HepG2 (cell line): Measurements from ENCODE around the gene ZP2. TPM values are rescaled to one million over a fixed set of nuclear protein-coding genes. Genes with fewer than 3 reads are reported as not detected.

Experiments used
- CENPT ChIP-seq: sonication (generic); formaldehyde crosslinking; IDR thresholded peaks from 2 replicates; pipeline ENCODE4 v1.8.0; 2022; ENCODE audit warnings: low read depth, mild to moderate bottlenecking, moderate library complexity, missing genetic modification reagents
- IKZF4 ChIP-seq: sonication (generic); formaldehyde crosslinking; IDR thresholded peaks from 2 replicates; pipeline ENCODE4 v1.5.1; 2020; ENCODE audit warnings: borderline replicate concordance, mild to moderate bottlenecking, low read depth, missing genetic modification reagents; ENCODE audit errors: not compliant biosample characterization
- JUN ChIP-seq: sonication (generic); formaldehyde crosslinking; IDR thresholded peaks from 2 replicates; pipeline ENCODE4 v1.4.0; 2020; ENCODE audit warnings: mild to moderate bottlenecking, missing genetic modification reagents
- NONO ChIP-seq, 2 experiments: fragments of 450-650 bp in 1 of 2; sonication (generic) in 1 of 2; formaldehyde crosslinking in 1 of 2; IDR thresholded peaks in 1 of 2; conservative IDR thresholded peaks in 1 of 2; 2 replicates each; pipeline versions ENCODE4 v1.6.1 to v1.8.0; 2017 to 2022; ENCODE audit warnings: mild to moderate bottlenecking in 1 of 2, missing genetic modification reagents in 1 of 2, moderate library complexity in 1 of 2
- NPAS2 ChIP-seq: sonication (generic); formaldehyde crosslinking; IDR thresholded peaks from 2 replicates; pipeline ENCODE4 v1.8.0; 2022; ENCODE audit warnings: mild to moderate bottlenecking, missing genetic modification reagents, borderline replicate concordance
- NR2F6 ChIP-seq, 2 experiments: IDR thresholded peaks; 2 replicates each; pipeline ENCODE4 v1.6.1; 2016; ENCODE audit warnings: antibody characterized with exemption in 1 of 2, mild to moderate bottlenecking in 1 of 2
- PHF5A ChIP-seq: IDR thresholded peaks from one replicate; pipeline ENCODE4 v1.6.1; 2018; ENCODE audit warnings: low read depth, missing genetic modification reagents; ENCODE audit not compliant: unreplicated experiment
- PRDM15 ChIP-seq: sonication (generic); formaldehyde crosslinking; IDR thresholded peaks from 2 replicates; pipeline ENCODE4 v1.4.0; 2020; ENCODE audit warnings: missing genetic modification reagents
- PRMT3 ChIP-seq: sonication (generic); formaldehyde crosslinking; IDR thresholded peaks from 2 replicates; pipeline ENCODE4 v1.8.1; 2022; ENCODE audit warnings: low read depth, mild to moderate bottlenecking, moderate library complexity, missing genetic modification reagents, borderline replicate concordance
- ZC3H4 ChIP-seq: sonication (generic); formaldehyde crosslinking; IDR thresholded peaks from 2 replicates; pipeline ENCODE4 v1.4.0; 2020; ENCODE audit warnings: missing genetic modification reagents, borderline replicate concordance
- ZFAT ChIP-seq: sonication (generic); formaldehyde crosslinking; conservative IDR thresholded peaks from 2 replicates; pipeline ENCODE4 v1.8.1; 2023; ENCODE audit warnings: missing genetic modification reagents, inconsistent platforms
- ZNF207 ChIP-seq: fragments of 450-650 bp; IDR thresholded peaks from 2 replicates; pipeline ENCODE4 v1.6.1; 2016; ENCODE audit warnings: antibody characterized with exemption, borderline replicate concordance
- polyA plus RNA-seq, 8 experiments: library from polyadenylated mRNA; depleted of rRNA in 3 of 8; stranded (reverse) in 7 of 8; unstranded in 1 of 8; fragments of >200 nt; fragmentation: Illumina TruSeq in 4 of 8; extraction: Trizol in 4 of 8; gene quantifications; 2 replicates each; pipeline versions ENCODE4 v1.2.1 to v1.2.3, GENCODE V29; 2011 to 2016; ENCODE audit warnings: low read depth in 4 of 8, missing spikeins in 1 of 8, mixed read lengths in 1 of 8; ENCODE audit not compliant: insufficient read depth in 1 of 8
- total RNA-seq, 5 experiments: library from RNA; depleted of rRNA; stranded (reverse); fragments of >200 nt; fragmentation: Illumina TruSeq; extraction: Trizol; gene quantifications; 2 replicates each; pipeline ENCODE4 v1.2.3, GENCODE V29; 2016; ENCODE audit warnings: low read depth in 1 of 5

ZP2 gene
- total and polyA plus RNA-seq, 2 of the 13 experiments (the other 11 are each of a cell fraction or from before 2014, with no cell fraction given) = not detected

- TF ChIP-seq NPAS2 (CRISPR knock-in tag) (no peak), PRDM15 (CRISPR knock-in tag) (no peak), ZFAT (no peak), ZC3H4 (CRISPR knock-in tag) (no peak), NR2F6 (IDR thresholded peaks at IDR 0.05) (no peak), NR2F6 (CRISPR knock-in tag; IDR thresholded peaks at IDR 0.05) (no peak), CENPT (CRISPR knock-in tag) (no peak), ZNF207 (no peak), PHF5A (CRISPR knock-in tag) (no peak), JUN (CRISPR knock-in tag) (no peak), NONO (IDR thresholded peaks at IDR 0.05) (no peak), NONO (CRISPR knock-in tag; conservative IDR thresholded peaks at IDR 0.05) (no peak), IKZF4 (CRISPR knock-in tag) (no peak), PRMT3 (CRISPR knock-in tag) (no peak)
These were observed 28.3 kb upstream of the ZP2 start (continued) for GRCh38 chr16:21239646-21240045.
